Superior temporal gyrus (tissue), 1 donor: ENCODE results near the gene BCL2L12.

Source experiments
- DNase-seq: peaks from one replicate; pipeline ENCODE4 v3.0.0-alpha.2; 2016; ENCODE audit errors: extremely low spot score

Gene BCL2L12

GRCh38 chr19:49664171-49665035, 1.3 kb upstream of the BCL2L12 start:
- DNase-seq = peak; percentile 81

- no peak for DNase-seq
Observed at GRCh38 chr19:49665036-49665350, 740 bp upstream of the BCL2L12 start.

GRCh38 chr19:49666120-49666444, 349 bp downstream of the BCL2L12 start:
- no peak for DNase-seq

- DNase-seq = no peak
Observed at GRCh38 chr19:49667473-49667872, 1.7 kb downstream of the BCL2L12 start.

- DNase-seq = no peak
Observed at GRCh38 chr19:49669516-49669915, 3.8 kb downstream of the BCL2L12 start.

GRCh38 chr19:49672131-49672919, 6.6 kb downstream of the BCL2L12 start:
- DNase-seq = peak; percentile 82

GRCh38 chr19:49676136-49676783, 10.5 kb downstream of the BCL2L12 start:
- DNase-seq = no peak

GRCh38 chr19:49676784-49677230, 11.1 kb downstream of the BCL2L12 start:
- peak; percentile 100 for DNase-seq

GRCh38 chr19:49677231-49677900, 11.6 kb downstream of the BCL2L12 start, which contains the start of gene PRMT1:
Gene PRMT1, plus strand, starts transcription at chr19:49677271. Its CDS starts 10 bp downstream, at chr19:49677281.
- no peak for DNase-seq

GRCh38 chr19:49677901-49678674, 12.4 kb downstream of the BCL2L12 start:
- peak; percentile 74 for DNase-seq

GRCh38 chr19:49678985-49679770, 13.4 kb downstream of the BCL2L12 start:
- DNase-seq = no peak

GRCh38 chr19:49679771-49680413, 14.2 kb downstream of the BCL2L12 start:
- DNase-seq = no peak

- peak; percentile 92 for DNase-seq
Observed at GRCh38 chr19:49680421-49681351, 15.0 kb downstream of the BCL2L12 start.

GRCh38 chr19:49681830-49682229, 16.1 kb downstream of the BCL2L12 start:
- DNase-seq = no peak

GRCh38 chr19:49682274-49682673, 16.5 kb downstream of the BCL2L12 start:
- DNase-seq = peak; percentile 40

GRCh38 chr19:49683814-49684250, 18.1 kb downstream of the BCL2L12 start:
- no peak for DNase-seq

GRCh38 chr19:49684251-49684982, 18.7 kb downstream of the BCL2L12 start:
- DNase-seq = no peak
